DMS 273 treated with DMSO at 0.1 percent for 48 hours (cell line): ENCODE data around the gene THAP4.

Source experiments
- DNase-seq: peaks from one replicate; lab custom pipeline; 2025; lab: John Stamatoyannopoulos, UW

Gene THAP4, protein sequence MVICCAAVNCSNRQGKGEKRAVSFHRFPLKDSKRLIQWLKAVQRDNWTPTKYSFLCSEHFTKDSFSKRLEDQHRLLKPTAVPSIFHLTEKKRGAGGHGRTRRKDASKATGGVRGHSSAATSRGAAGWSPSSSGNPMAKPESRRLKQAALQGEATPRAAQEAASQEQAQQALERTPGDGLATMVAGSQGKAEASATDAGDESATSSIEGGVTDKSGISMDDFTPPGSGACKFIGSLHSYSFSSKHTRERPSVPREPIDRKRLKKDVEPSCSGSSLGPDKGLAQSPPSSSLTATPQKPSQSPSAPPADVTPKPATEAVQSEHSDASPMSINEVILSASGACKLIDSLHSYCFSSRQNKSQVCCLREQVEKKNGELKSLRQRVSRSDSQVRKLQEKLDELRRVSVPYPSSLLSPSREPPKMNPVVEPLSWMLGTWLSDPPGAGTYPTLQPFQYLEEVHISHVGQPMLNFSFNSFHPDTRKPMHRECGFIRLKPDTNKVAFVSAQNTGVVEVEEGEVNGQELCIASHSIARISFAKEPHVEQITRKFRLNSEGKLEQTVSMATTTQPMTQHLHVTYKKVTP

DNA sequence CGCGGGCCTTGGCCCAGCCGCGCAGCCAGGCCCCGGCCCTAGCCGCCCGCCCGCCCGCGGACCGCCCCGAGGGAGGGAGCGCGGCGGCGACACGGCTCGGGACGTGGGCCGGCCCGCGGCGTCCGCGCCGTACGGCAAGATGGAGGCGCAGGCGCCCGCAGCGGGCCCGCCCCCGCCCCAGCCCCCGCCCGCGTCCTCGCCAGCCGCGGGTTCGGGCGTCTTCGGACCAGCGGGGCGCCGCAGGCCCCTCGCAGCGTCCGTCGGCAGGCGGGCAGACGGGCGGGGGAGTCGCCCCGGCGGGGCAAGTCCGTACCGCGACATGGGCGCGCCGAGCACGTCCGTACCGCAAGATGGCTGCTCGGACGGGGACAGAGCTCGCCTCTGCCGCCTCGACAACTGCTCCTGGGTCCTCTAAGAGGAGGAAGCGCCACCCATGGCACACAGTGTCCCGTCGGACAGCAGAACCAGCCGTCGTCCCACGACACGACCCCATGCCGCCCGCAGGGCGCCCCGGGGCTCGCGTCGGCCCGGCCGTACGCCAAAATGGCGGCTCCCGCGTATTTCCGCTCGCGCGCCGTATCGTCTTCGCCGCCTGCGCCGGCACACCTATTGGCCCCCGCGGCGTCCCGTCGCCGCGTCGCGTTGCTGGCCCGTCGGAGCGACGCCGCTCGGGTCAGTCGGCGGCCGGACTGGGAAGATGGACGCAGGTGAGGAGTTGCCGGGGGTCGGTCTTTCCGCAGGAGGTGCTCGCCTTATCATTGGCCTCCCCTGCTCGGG is at the start of gene THAP4, which contains the start of gene ATG4B:
TSS of gene THAP4 (minus strand) at position 141 of the 777 bp plus-strand sequence. CDS start 141 bp downstream, outside the sequence.
TSS of gene ATG4B (plus strand) at position 676 of the 777 bp plus-strand sequence. CDS start at position 698, 22 bp downstream.
- peak; percentile 78 for DNase-seq

GRCh38 chr2:241686324-241686649 is 49.3 kb upstream of the THAP4 start:
- no peak for DNase-seq

DNA sequence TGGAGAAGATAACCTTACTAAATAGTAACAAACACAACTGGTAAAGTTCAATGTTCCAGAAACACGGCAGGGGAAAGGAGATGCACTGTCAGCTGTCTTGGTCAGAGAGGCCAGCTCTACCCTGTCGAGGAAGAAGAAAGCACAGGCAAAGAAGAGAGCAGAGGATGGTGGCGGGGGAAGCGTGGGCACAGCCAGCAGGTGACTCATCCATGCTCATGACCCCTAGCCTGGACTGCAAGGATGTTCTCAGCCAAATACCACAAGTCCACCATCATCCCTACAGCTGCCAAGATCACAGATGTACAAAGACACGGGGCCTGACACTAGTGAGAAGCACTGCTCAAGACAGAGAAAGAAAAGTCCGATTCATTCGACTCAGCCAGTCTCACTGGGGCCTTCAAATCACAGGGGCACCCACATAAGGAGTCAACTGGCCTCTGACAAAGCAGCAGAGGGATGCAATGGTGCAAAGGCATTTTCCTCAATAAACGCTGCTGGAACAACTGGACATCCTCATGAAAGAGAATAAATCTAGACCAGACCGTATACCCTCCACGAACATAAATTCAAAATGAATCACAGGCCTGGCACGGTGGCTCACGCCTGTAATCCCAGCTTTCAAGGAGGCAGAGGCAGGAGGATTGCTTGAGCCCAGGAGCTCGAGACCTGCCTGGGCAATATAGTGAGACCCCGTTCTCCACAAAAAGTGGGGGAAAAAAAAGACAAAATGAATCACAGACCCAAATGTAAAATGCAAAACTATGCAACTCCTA is 44.1 kb upstream of the THAP4 start:
- no peak for DNase-seq

GRCh38 chr2:241680044-241680443 is 43.1 kb upstream of the THAP4 start:
- no peak for DNase-seq

- DNase-seq = no peak
Observed at GRCh38 chr2:241678784-241679540, 42.0 kb upstream of the THAP4 start.

- DNase-seq = no peak
Observed at GRCh38 chr2:241678307-241678706, 41.3 kb upstream of the THAP4 start.

- no peak for DNase-seq
Observed at GRCh38 chr2:241677392-241677791, 40.4 kb upstream of the THAP4 start.

DNA sequence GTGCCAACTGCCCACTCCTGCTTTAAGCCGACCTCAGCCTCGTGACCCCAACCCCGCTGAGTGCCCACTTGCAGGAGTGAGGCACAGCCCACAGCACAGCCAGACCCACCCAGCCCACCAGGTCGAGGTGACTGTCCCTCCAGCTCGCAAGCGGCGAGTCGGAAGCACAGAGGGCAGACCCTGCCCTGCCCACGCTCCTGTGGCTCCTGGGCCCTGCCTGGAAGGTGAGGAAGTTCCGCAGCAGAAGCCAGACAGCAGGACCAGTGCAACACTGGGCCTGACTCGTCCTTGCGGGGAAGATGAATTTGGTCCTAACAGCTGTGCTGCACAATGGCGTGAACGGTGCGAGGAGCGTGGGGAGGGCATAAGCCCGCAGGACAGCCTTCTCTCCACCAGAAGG is 39.7 kb upstream of the THAP4 start:
- no peak for DNase-seq

DNA sequence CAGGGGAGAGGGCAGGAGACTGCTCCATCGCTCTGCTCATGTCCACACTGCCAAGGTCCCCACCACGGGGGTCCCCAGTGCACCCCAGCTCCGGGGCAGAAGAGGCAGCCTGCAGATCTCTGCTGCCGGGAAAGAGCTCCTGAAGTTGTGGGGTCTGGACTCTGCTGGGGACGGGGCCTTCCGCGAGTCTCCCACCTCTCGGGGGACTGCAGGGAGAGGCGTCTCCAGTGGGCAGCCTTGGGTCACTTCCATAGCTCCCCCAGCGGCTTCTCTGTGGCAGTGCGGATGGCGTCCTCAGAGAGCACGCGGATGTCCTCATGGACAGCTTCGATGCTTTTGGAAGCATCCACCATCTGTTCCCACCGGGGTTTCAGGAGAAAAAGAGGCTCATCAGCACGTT is 38.9 kb upstream of the THAP4 start:
- DNase-seq = no peak

GRCh38 chr2:241673797-241674725 is 37.1 kb upstream of the THAP4 start:
- no peak for DNase-seq

- DNase-seq = no peak
Observed at GRCh38 chr2:241673189-241673663, 36.3 kb upstream of the THAP4 start.

DNA sequence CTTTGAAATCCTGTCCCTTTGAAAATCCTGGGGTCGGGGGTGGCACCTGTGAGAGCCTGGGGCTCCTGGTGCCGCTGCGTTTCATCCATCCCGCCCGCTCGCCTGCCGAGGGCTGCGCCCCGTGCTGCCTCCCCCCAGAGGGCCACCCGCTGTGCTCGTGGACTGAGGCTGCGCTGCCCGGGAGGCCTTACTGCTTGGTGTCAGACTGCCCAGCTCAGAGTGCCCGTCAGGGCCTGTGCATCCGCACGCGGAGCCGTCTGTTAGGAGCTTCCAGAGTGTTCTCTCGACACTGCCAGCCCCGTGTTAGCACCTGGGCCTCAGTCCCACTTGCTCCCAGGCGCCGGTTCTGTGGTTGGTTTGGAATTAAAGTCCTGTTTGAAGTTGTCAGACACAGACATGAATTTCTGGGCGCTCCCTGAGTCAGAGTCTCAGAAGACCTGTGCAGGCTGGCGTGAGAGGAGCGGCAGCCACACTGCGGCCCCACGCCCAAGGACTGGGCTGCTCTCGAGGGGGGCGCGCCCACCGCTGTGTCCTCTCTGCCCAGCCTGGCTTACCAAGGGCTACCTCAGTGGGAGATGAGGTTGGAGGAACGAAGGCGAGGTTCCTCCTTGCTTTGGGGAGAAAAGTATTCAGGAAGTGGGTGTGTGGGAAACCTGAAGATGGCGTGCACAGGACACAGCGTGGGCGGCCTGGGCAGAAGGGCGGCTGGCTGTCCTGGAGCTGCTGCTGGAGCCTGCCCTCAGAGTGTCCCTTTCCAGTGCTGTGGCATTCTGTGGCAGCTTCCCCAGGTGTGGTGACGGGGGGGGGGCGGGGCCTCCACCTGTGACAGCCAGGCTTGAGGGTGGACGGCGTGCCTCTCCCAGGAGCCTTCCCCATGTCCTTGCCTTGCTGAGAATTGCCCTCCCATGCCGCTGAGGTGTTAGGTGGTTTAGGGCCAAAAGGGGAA is 35.6 kb upstream of the THAP4 start:
- DNase-seq = no peak

GRCh38 chr2:241671457-241672240 is 34.7 kb upstream of the THAP4 start:
- no peak for DNase-seq

DNA sequence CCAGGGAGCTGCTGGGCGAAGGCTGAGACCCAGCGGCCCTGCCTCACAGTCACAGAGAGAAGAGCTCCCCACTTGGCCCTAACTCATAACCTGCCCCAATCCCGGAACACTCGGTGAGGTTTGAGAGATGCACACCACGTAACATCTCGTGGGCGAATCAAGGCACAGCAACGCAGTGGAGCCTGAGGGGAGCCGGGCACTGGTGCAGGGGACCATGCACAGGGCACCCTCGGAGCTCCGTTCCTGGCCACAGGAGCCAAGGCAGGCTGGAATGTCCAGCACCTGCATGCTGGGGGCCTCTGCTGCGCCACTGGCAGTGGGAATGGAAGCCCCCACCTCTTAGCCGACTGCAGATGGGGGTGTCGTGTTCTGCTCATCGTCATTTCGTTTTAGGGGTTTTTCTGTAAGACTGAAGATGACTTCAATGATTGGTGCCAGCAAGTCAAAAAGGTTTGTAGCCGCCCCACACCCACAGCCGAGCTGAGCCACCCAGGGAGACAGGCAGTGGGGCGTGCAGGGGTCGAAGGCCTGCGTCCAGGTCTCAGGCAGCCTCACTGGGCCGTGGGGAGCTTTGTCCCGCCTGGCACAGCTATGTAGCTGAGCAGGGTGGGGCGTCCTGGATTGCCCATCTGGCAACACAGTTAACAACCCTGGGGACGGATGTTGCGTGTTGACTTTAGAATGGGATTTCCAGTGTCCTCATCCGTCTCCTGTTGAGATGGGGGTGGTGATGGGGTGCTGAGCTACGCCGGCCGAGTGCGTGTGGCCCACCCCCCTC is 33.6 kb upstream of the THAP4 start:
- no peak for DNase-seq

- DNase-seq = no peak
Observed at GRCh38 chr2:241668839-241669238, 31.9 kb upstream of the THAP4 start.

GRCh38 chr2:241668354-241668753 is 31.4 kb upstream of the THAP4 start:
- DNase-seq = no peak
